ENCODE data around the gene DAGLA.

Gene DAGLA

DNA sequence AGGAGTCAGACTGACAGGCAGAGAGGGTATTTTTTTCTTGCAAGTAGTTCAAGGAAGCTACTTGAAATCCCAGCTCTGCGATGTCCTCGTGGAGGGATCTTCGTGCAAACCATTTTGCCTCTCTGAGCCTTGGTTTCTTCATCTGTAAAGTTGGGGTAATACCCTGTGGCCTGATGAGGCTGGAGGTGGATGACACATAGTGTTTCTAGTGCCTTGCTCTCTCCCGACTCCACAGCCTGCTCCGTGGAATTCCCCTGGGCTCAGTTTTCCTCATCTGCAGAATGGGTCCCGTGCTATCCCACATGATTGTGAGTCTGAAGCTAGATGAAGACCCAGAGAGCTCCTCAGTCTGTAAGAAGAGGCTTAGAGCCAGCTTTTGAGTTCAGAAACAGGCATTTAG, 32.7 kb downstream of the DAGLA start:
- DNase-seq = no peak

DNA sequence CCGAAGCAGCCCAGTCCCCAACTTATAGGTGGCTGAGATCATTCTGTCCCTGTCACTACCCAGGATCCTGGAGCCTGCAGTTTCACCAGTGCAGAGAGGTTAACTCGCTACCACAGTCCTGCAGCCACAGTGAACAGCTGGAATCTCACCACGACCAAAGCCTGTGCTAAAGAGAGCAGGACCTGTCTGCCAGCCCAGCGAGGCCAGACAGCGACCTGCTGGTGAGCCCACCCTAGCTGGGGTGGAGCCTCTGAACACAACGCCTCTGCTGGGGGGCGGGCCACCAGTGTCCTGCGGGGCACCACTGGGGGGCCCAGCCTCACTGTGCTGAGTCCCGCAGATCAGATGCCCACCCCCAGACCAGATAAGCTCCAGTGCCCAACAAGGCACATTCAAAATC, 33.3 kb downstream of the DAGLA start:
- no peak for DNase-seq

DNA sequence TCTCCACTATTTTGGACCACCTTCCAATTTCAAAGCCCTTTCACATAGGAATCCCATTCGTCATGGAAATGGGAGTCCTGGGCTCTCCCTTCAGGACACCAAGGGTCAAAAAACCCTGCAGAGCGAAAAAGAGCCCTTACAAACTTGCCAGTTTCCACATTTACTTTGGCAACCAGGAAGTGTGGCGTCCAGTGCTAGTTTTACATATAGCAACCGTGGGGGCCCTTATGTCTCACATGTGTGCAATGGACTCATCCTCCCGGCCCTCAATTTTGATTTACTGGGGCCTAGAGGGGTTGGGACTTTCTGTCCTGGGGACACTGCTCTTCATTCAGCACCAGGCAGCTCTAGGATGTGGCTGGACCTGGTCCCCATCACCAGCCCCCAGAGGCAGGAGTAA, 33.7 kb downstream of the DAGLA start:
- DNase-seq = no peak

DNA sequence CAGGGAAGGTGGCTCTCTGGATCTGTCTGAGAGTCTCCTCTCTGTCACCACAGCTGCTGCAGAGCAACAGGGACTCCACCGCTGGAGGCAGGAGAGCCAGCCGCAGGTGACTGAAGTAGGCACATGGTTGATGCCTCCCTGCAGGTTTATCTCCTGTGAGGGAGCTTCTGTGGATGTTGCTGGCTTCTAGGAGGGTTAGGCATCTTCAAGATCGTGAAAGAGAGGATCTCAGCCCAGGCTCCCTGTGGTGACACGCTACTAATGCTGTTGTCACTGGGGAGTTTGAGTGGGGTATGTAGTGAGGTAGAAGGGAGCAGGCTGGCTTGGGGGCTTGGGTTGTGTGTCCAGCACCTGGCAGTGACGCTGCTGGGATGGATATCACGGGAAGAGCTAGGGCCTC, 34.1 kb downstream of the DAGLA start:
- no peak for DNase-seq

DNA sequence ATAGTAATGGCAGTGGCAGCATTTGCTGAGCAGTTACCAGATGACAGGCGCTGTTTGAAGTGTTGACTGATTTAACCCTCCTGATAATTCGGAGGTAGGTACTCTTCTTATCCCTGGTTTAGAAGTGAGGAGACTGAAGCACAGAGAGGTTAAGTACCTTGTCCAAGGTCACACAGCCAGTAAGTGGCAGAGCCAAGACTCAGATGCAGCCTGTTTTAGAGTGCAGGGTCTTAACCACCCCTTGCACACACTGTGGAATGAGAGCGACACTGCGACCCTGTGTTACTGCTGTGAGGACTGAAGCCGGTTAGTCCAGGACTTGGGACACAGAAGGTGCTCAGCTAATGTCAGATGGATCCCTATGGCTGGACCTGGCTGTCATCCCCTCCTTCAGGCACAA, 34.7 kb downstream of the DAGLA start:
- DNase-seq = no peak

DNA sequence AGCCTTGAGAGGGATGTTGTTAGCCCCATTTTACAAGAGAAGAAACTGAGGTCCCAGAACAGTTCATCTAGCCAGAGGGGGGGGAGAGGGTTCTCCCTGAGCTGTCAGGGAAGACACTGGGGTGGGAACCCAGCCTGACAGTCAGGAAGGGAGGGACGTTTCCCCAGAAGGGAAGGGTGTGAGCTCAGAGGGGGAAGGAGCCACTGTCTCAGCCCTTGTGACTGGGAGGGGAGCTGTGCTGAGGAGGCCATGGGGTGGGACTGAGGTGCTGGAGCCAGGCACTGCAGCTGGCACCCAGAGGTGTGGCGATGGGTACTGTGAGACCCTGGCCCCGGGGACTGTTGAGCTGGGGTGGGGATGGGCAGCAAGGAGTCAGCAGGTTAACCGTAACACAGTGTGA, 35.7 kb downstream of the DAGLA start:
- DNase-seq = no peak

DNA sequence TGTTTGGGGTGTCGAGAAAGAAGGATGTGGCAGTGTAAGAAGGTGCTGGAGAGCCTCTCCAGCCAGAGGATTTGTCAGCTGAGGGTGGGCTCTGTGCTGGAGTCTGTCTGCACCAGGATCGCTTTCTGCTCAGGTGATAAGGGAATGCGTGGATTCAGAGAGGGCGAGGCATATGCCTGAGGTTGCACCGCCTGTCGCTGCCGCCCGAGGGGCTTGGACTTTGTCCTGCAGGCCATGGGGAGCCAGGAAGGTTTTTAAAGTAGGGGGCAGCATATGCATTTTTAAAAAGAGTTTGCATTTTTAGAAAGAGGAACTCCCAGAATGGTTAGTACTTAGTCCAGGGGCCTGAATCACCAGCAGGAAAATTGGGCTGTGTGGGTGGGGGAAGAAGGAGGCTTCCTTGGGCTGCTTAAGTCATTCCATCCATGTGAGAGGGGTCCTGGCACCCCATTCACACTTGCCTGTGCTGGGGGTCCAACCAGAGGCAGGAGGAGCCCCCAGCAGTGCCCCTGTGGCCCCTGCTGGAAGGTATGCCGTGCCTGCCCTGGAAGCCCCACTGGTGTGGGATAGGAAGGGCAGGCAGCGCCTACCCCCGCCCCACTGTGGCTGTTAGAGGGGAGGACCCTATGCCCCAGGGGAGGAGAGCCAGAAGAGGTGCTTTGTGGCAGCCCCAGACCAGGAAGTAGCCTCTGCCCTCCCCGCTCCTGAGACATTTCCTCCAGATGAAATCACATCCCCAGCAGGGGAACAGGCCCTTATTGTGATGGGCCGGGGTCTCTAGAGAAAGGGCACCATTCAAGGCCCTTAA, 36.5 kb downstream of the DAGLA start:
- DNase-seq = no peak

DNA sequence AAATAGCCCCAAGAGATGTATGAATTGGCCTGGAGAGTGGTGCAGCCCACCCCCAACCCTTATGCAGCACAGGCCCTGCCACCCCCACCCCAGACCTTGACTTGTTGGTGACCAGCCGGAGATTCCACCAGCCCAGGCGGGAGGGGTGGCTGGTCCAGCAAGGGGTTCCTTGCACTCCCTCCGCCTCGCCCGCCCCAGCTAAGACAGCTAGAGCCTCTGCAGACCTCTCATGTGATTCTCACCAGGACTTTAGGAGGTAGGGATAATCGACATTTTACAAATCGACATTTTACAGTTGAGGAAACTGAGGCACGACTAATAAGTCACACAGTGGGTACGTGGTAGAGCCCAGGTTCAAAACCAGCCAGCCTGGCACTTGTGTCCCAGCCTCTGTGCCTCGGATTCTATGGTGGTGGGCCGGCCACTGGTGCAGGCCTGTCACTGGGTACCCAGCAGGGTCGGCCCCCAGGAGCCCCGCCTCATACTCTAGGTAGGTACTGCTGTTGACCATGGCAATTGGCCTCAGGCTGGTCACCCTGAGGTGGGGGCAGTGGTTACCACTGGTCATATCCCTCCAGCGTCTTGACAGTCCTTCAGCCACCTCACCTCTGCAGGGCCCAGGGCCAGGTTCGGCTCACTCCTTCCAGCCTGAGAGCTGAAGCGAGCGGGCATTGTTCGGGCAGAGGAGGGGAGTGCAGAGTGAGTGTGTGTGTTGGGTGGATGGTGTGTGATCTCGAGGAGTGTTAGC, 37.3 kb downstream of the DAGLA start:
- DNase-seq = no peak

DNA sequence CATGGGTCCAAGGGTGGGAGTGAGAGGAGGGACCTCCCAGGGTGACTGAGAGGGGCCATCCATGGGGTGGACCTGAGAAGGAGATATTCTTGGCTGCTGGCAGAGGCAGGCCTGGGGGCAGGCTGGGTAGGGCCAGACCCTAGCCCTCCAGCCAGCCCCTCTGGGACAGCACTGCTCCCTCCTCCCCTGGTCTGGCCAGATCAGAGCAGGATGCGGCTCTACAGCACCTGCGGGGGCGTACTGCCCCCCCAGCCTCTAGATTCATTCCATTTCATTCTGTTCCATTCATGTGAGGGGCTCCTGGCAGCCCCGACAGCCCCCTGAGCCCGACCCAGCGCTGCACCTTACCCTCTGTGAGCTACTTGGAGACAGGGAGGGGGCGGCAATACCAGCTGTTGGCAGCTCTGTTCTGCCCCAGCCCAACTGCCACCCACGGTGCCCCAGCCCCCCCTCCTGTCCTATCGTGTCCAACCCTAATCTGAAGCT, 37.9 kb downstream of the DAGLA start:
- DNase-seq = no peak

DNA sequence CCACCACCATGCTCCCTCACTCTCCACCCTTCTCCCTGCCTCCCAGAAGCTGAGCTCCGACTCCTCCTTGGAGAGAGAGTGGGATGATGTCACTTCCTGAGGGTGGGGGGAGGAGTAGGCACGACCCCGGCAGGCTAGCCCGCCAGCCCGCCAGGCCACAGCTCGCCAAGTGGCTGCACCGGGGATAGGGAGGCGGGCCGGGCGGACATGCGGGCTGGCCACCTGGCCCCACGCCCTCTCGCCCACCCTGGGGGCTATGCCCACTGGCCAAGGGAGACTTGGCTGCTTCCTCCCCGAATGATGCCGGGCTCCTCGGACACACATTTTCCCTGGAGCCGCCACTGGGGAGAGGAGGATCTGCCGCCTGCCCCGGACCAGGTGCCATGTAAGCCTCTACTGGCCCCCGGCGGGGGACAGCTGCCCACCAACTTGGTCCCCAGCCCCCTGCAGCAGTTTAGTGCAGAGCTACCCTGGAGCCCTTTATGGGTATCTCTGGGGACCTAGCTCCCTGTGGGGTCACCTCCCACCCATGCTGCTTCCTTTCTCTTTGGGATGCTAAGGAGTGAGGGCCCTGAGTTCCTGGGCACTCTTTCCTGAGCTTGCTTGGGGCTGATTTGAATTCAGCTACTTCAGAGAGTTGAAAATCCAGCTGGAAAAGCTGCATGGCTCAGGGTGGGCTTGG, 38.6 kb downstream of the DAGLA start:
- DNase-seq = no peak

DNA sequence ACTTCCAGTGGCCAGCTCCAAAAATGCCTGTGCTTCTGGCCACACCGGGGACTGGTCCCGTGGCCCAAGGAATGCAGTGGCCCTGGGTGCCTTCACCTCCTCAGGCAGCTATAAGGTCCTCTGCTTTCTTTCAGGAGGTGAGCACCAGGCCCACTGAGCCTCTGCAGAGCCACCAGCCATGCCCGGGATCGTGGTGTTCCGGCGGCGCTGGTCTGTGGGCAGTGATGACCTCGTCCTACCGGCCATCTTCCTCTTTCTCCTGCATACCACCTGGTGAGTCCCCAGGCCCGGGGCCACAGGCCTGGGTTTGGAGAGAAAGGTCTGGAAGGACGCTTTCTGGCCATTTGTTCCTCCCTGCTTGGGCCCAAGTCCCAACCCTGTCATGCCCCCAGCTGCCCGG, 39.8 kb downstream of the DAGLA start:
- DNase-seq = no peak

DNA sequence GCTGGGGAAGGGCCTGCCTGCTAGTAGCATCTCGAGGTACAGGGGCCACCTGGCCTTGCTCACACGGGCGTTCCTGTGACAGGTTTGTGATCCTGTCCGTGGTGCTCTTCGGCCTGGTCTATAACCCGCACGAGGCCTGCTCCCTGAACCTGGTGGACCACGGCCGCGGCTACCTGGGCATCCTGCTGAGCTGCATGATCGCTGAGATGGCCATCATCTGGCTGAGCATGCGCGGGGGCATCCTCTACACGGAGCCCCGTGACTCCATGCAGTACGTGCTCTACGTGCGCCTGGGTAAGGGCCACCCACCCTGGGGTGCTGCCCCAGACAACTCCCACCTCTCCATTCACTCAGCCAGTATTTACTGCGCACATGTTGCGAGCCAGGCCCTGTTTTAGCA, 40.4 kb downstream of the DAGLA start:
- no peak for DNase-seq

DNA sequence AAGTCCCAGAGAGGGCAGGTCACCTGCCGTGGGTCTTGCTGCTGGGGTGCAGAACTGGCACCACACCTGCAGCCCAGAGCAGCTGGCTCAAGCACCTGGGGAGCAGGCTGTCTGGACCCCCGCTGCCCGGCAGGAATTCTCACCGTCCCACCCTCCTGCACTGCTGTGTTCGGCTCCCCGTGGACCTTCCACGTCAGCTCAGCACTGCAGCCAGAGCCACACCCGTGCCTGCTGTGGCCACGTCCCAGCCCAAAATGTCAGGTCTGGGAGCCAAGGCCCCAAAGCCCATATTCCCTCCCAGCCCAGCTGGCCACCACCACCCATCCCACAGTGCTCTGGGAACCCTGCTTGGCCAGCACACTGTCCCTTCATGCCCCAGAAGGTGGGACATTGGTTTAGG, 44.2 kb downstream of the DAGLA start:
- DNase-seq = no peak

DNA sequence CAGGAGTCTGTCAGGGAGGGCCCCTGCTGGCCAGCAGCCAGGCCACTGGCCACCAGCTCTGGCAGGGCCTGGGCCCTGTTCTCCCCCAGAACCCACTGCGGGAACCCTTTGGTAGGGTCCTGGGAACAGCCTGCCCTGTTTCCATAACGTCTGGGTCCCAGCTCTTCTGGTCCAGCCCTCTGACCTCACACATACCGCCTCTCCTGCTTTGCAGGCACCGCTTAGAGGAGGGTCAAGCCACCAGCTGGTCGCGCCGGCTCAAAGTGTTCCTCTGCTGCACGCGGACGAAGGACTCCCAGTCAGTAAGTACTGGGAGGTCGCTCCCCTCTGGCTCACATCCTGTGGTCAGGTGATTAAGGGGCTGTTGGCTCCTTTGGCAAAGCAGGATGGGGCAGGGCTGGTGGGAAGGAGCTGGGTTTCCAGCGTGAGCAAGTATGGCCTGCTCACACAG, 45.6 kb downstream of the DAGLA start:
- DNase-seq = no peak

DNA sequence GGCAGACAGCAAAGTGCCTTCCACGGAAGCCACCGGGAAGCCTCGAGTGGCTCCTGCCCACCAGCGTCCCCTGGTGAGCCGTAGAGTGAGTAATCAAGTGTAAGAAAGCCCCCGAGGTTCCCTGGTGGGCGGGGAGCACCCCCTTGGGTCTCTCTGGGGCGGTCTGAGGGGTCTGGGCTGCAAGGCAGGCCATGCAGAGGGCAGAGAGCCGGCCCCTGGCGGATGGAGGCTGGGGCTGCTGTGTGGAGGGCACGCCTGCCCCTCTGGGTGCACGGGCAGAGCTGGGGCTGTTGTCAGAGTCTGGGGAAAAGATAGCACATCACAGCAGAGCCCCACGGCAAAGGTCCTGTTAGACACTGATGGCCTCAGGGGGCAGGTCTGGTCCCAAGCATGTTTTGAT, 46.6 kb downstream of the DAGLA start:
- no peak for DNase-seq

DNA sequence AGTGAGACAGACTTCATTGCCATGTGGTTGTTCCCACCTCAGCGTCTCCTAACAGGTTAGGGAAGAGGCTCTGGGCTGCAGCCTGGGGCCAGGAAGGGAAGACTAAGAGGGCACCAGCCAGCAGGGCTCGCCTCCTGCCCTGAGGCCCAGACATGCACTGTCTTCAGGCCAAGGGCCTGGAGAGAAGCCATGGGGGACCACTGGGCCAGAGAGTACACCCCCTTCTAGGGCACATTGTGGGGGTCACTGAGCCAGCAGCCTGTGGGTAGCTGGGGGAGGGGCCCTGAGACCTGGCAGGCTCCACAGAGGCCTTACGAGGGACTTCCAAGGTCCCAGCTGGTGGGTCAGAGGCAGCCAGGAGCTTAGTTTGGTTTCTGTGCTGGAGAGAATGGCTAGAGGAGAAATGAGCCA, 47.2 kb downstream of the DAGLA start:
- DNase-seq = no peak

DNA sequence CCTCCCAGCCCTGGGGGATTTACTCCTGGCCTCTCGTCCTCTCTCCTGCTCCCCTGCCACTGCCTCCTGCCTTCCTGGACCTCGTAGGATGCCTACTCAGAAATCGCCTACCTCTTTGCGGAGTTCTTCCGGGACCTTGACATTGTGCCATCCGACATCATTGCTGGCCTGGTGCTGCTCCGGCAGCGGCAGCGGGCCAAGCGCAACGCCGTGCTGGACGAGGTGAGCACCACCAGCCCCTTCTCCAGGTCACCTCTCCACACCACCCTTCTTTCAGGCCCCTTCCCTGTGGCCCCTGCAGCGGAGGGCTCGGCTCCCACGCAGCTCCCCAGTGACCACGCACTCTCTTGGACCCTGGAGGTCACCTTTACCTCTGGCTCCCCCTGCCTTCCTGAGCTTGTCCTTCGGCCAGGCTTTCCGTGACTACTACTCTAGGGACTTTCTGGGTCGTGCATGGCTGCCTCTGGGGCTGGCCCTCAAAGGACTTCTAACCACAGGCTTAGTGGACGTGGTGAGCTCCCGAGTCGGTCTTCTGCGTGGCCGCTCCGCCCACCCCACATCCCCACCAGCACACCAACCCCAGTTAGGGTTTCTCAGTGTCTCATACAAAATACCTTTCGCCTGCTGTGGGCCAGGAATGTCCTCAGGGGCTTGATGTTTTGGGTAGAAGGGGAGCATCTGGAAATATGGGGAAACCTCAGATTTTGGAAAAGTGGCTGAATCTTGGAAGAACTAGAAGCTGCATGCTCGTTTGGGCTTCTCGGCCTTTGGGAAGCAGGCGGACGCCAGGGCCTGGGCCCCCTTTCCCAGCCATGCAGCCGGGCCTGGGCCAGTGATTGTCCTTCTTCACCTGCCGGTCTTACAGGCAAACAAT, 48.1 kb downstream of the DAGLA start:
- no peak for DNase-seq

DNA sequence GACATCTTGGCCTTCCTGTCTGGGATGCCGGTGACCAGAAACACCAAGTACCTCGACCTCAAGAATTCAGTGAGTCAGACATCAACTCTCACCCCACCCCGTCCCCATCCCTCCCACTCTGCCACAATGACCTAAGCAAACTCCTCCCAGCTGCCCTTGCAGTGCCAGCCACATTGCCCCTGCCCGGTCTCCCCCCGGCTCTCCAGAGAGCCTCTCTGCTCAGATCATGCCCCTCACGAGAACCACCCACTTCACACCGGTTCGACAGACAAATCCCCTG, 48.7 kb downstream of the DAGLA start:
- no peak for DNase-seq

DNA sequence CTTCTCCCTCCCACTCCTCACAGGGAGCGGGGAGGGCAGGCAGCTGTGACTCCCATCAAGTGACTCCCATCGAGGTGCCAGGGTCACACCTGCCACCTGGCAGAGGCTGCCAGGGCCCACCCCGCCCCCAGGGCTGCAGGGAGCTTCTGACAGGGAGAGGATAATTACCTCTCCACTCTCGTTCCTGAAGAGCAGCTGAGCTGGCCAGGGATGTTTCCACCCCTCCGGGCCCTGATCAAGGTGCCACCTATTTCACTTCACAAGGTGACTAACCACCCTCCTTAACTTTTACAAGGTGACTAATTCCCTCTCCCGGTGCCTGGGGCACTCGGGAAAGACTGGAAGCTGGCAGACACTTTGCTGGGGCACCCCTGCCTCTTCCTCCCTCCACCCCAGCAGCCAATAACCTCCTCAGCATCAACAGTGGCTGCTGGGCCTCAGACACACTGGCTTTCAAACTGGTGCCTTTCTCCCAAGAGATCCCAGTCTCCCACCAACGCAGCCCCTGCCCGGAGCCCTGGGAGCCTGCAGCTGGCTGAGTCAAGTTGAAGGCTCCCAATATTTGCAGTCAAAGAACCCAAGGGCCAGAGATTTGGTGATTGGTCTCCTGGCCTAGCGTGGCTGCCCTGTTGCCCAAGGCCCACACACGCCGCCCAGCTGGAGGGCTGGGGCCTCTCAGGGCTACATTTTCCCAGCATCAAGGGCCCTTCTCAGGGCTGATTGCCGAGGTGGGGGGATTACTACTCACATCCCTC, 50.2 kb downstream of the DAGLA start:
- no peak for DNase-seq

DNA sequence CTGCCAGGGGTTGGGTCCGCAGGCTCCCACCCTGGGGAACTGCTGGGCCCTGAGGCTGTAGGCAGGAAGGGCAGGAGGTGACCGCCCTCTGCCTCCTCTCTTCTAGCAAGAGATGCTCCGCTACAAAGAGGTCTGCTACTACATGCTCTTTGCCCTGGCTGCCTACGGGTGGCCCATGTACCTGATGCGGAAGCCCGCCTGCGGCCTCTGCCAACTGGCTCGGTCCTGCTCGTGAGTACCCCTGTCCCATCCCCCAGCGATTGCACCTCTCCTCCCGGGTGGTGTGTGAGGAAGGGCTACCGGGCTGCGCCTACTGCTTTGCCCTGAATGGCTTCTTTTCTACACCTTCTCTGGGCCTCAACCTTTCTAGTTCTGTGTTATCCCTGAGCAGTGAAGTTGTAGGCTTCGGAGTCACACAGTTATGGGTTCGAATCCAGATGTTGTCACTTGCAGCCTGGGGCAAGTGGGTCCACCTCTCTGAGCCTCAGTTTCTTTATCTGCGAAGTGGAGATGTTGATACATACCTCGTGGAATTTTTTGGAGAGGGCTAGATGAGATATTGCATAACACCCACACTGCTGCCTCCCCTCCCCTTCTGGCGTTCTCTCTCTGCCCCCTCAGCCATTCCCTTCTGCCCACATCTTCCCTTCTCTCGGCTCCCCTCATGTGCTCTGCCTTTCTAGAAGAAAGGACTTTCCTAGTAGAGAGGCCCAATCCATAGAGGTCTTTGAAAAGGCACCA, 51.2 kb downstream of the DAGLA start:
- no peak for DNase-seq

DNA sequence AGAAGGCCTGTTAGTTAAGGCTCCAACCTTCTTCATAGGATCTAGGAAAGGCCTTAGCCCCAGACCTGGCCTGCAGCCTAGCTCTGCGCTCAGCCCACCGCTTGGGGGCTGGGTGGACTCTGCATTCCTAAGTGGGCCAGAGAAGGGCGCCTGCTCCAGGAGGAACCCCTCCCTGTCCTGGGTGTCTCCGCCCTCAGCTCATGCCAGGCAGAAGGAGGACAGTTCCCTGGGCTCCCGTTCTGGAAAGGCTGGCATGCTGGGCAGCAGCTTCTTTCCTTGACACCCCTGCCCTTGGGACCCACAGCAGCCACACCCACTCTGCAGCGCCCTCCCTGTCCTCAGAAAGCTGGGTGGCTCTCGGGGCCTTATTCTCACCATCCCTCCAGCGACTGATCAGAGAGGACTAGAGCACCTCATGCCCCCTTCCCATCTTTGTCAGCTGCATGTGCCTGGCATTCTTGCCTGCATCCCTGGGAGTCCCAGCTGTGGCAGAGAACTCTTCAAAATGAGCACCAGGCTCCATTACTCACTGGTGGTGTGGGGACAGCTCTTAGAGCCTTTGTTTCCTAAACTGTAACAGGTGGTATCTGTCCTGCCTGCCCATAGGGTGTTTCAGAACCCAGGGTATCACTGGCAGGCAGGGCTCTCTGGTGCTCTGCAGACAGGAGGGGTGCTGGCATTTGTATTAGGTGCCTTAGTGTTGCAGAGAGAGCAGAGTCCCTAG, 51.9 kb downstream of the DAGLA start:
- DNase-seq = no peak
